Mesodermal cell (in vitro differentiated cells): ENCODE measurements around the gene SEMA3C. TPM values are rescaled to one million over a fixed set of nuclear protein-coding genes. Genes with fewer than 3 reads are reported as not detected.

ENCODE experiments used
- H3K27ac ChIP-seq: 2 replicates; pipeline ENCODE4 v1.7.0; 2013; ENCODE audit warnings: mild to moderate bottlenecking, low read depth, low read length, moderate library complexity; ENCODE audit not compliant: severe bottlenecking
- H3K36me3 ChIP-seq: 2 replicates; pipeline ENCODE4 v1.7.1; 2013; ENCODE audit warnings: mild to moderate bottlenecking, low read length, moderate library complexity; ENCODE audit not compliant: control insufficient read depth, insufficient read depth
- H3K4me1 ChIP-seq: one replicate; pipeline ENCODE4 v1.7.1; 2013; ENCODE audit warnings: mild to moderate bottlenecking, low read length; ENCODE audit not compliant: insufficient read depth, control insufficient read depth, poor library complexity, severe bottlenecking
- H3K4me3 ChIP-seq: 2 replicates; pipeline ENCODE4 v1.7.0; 2013; ENCODE audit warnings: low read length, control low read depth, mild to moderate bottlenecking; ENCODE audit not compliant: insufficient read depth, poor library complexity, severe bottlenecking; ENCODE audit errors: extremely low read depth
- H3K9me3 ChIP-seq: 2 replicates; pipeline ENCODE4 v1.7.1; 2013; ENCODE audit warnings: mild to moderate bottlenecking, low read length, moderate library complexity; ENCODE audit not compliant: control insufficient read depth
- WGBS, 2 experiments: methylation state at CpG; one replicate each; pipeline ENCODE4 v1.1.5; 2013; ENCODE audit warnings: missing lambda C conversion rate in 2 of 2; ENCODE audit not compliant: insufficient coverage in 2 of 2; 5-methylcytosine and 5-hydroxymethylcytosine counted together
- polyA plus RNA-seq, 2 experiments: library from polyadenylated mRNA; stranded (reverse); fragments of 50-300 nt; gene quantifications; one replicate each; pipeline ENCODE4 v1.2.3, GENCODE V29; 2013

Gene SEMA3C
- 26.7 TPM for polyA plus RNA-seq (2013, experiment 1 of 2)
- 27.0 TPM for polyA plus RNA-seq (2013, experiment 2 of 2)

- Histone ChIP-seq H3K36me3 (peaks cover 13% of the 10 kb centered on the region), H3K9me3 (no peaks in the 10 kb centered on the region), H3K4me1 (no peaks in the 10 kb centered on the region), H3K4me3 (peak within 1 kb of the TSS; percentile 52), H3K27ac (peak within 1 kb of the TSS; percentile 88)
- WGBS, 2 experiments = 0 to 5% methylated on average over 55 to 60 of the region's 71 CpGs
Measured at GRCh38 chr7:80918909-80919721, at the start of gene SEMA3C. TSS of gene SEMA3C (minus strand) at chr7:80919051. CDS start at chr7:80916781, 2,270 bp downstream.

DNA sequence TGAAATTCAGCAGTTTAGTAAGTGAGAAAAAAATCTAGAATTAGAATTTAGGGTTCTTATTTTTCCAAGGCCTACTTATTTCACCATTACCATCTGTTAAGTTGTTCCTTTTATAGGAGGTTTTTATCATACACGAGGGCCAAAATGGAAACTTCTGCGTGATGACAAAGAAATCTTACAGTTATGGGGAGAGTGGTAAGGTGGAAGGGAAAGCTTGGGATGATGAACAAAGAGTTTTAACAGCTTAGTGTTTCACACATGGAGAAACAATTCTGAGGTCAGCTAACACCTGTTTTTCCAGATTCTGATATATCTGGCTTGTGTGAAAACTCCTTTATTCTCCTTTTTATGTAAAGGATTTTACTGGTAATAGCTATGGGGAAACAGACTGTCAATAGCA lies 49.8 kb upstream of the SEMA3C start:
- H3K4me3 ChIP-seq = no peak overlapping the region
- H3K36me3 ChIP-seq = no peaks in the 10 kb centered on the region
- H3K4me1 ChIP-seq = no peaks in the 10 kb centered on the region
- no peak overlapping the region for H3K27ac ChIP-seq
- H3K9me3 ChIP-seq = no peaks in the 10 kb centered on the region
- 94 to 100% methylated on average over 1 to 2 of the region's 2 CpGs for WGBS, 2 experiments

- Histone ChIP-seq H3K9me3 (no peaks in the 10 kb centered on the region), H3K27ac (no peak overlapping the region), H3K4me1 (no peaks in the 10 kb centered on the region), H3K4me3 (no peak overlapping the region), H3K36me3 (no peaks in the 10 kb centered on the region)
- WGBS, 2 experiments = 89 to 100% methylated on average over 1 of the region's 5 CpGs
Measured at GRCh38 chr7:80967917-80968297, 49.1 kb upstream of the SEMA3C start.

GRCh38 chr7:80967071-80967916 lies 48.4 kb upstream of the SEMA3C start:
- H3K4me1 ChIP-seq = no peaks in the 10 kb centered on the region
- H3K27ac ChIP-seq = no peak overlapping the region
- 92 to 94% methylated on average over 2 of the region's 3 CpGs for WGBS, 2 experiments
- no peaks in the 10 kb centered on the region for H3K9me3 ChIP-seq
- no peaks in the 10 kb centered on the region for H3K36me3 ChIP-seq
- no peak overlapping the region for H3K4me3 ChIP-seq

- Histone ChIP-seq H3K27ac (no peak overlapping the region), H3K4me1 (no peaks in the 10 kb centered on the region), H3K36me3 (no peaks in the 10 kb centered on the region), H3K4me3 (no peak overlapping the region), H3K9me3 (no peaks in the 10 kb centered on the region)
- 100% methylated on average over 1 of the region's 2 CpGs; no CpG with 5 or more reads in 1 of the 2 experiments for WGBS, 2 experiments
Measured at GRCh38 chr7:80960244-80960795, 41.5 kb upstream of the SEMA3C start.

- Histone ChIP-seq H3K27ac (no peak overlapping the region), H3K4me1 (no peaks in the 10 kb centered on the region), H3K36me3 (no peaks in the 10 kb centered on the region), H3K4me3 (no peak overlapping the region), H3K9me3 (no peaks in the 10 kb centered on the region)
- WGBS, 2 experiments = no CpG with 5 or more reads among the region's 3 CpGs
Measured at GRCh38 chr7:80957226-80957777, 38.5 kb upstream of the SEMA3C start.

- Histone ChIP-seq H3K36me3 (no peaks in the 10 kb centered on the region), H3K9me3 (no peaks in the 10 kb centered on the region), H3K4me1 (no peaks in the 10 kb centered on the region), H3K27ac (no peak overlapping the region), H3K4me3 (no peak overlapping the region)
- WGBS, 2 experiments = no CpG with 5 or more reads among the region's 1 CpG
Measured at GRCh38 chr7:80954191-80954590, 35.3 kb upstream of the SEMA3C start.

DNA sequence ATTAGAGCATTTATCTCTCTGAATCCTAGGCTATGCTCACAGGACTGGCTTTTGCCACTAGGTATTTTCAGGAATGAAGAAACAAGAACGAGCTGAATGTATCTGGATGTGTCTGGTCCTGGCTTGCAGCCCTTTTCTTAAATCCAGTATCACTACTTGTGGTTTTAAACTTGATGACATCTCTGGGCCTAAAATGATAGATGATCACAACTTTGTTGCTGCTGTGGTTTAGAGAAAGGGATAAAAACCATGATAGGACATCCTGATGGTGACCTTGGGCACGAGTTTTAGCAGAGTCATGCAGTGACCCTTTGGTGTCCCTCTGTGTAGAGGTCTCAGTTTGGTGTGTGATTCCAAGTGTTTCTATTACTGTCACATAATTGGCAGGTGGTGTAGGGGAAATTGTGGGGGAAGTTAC lies 31.7 kb upstream of the SEMA3C start:
- 80% methylated on average over 1 of the region's 2 CpGs; no CpG with 5 or more reads in 1 of the 2 experiments for WGBS, 2 experiments
- no peak overlapping the region for H3K27ac ChIP-seq
- no peaks in the 10 kb centered on the region for H3K9me3 ChIP-seq
- H3K4me1 ChIP-seq = no peaks in the 10 kb centered on the region
- H3K36me3 ChIP-seq = no peaks in the 10 kb centered on the region
- no peak overlapping the region for H3K4me3 ChIP-seq

GRCh38 chr7:80949449-80949848 lies 30.6 kb upstream of the SEMA3C start:
- H3K4me1 ChIP-seq = no peaks in the 10 kb centered on the region
- H3K4me3 ChIP-seq = no peak overlapping the region
- no peaks in the 10 kb centered on the region for H3K9me3 ChIP-seq
- no peak overlapping the region for H3K27ac ChIP-seq
- no CpG with 5 or more reads among the region's 1 CpG for WGBS, 2 experiments
- H3K36me3 ChIP-seq = no peaks in the 10 kb centered on the region

GRCh38 chr7:80946858-80947257 lies 28.0 kb upstream of the SEMA3C start:
- H3K36me3 ChIP-seq = no peaks in the 10 kb centered on the region
- H3K4me3 ChIP-seq = no peak overlapping the region
- H3K27ac ChIP-seq = no peak overlapping the region
- peaks cover 6% of the 10 kb centered on the region for H3K4me1 ChIP-seq
- H3K9me3 ChIP-seq = no peaks in the 10 kb centered on the region
